IMR-90 (cell line): Measurements from ENCODE around the gene BMP5. TPM values are rescaled to one million over a fixed set of nuclear protein-coding genes. Genes with fewer than 3 reads are reported as not detected.

Source experiments
- ATAC-seq: fragments of 200-7000 bp; cut with Tn5 transposase; 2 replicates; pipeline ENCODE4 v1.9.1; 2020; ENCODE audit warnings: low read depth, mild to moderate bottlenecking, moderate library complexity
- BruUV-seq: library from RNA; stranded (reverse); fragments of 400-500 nt; replicated peaks from 2 replicates; lab custom pipeline; 2021; lab: Mats Ljungman, UMichigan
- CTCF ChIA-PET: fragments of 300-600 bp; formaldehyde crosslinking; extraction: SDS; loops from one replicate; lab custom pipeline; 2021; ENCODE audit warnings: antibody characterized with exemption; lab: Yijun Ruan, JAX
- POLR2A ChIA-PET: fragments of 300-600 bp; sonication (Branson Sonifier 250); formaldehyde crosslinking; loops from one replicate; lab custom pipeline; 2022; ENCODE audit warnings: antibody characterized with exemption; ENCODE audit not compliant: unreplicated experiment; lab: Charles Lee
- DNase-seq: peaks from one replicate; pipeline ENCODE4 v3.0.0; 2013
- H2AFZ ChIP-seq: replicated peaks from 2 replicates; pipeline ENCODE3; 2013; ENCODE audit warnings: low read length, mild to moderate bottlenecking; ENCODE audit not compliant: poor library complexity
- H2AK5ac ChIP-seq: 2 replicates; pipeline ENCODE4 v1.6.1; 2013; ENCODE audit warnings: low read depth, low read length, inconsistent platforms
- H2AK9ac ChIP-seq: replicated peaks from 2 replicates; pipeline ENCODE3; 2013; ENCODE audit warnings: mild to moderate bottlenecking, low read depth, low read length, moderate library complexity; ENCODE audit not compliant: poor library complexity
- H2BK120ac ChIP-seq: 2 replicates; pipeline ENCODE4 v1.6.1; 2013; ENCODE audit warnings: low read depth, low read length, inconsistent platforms
- H2BK15ac ChIP-seq: 3 replicates; pipeline ENCODE4 v1.6.1; 2013; ENCODE audit warnings: low read depth, low read length, inconsistent platforms
- H2BK20ac ChIP-seq: 2 replicates; pipeline ENCODE4 v1.6.1; 2013; ENCODE audit warnings: low read depth, mild to moderate bottlenecking, inconsistent platforms, low read length, moderate library complexity
- H2BK5ac ChIP-seq: 2 replicates; pipeline ENCODE4 v1.6.1; 2013; ENCODE audit warnings: mild to moderate bottlenecking, low read depth, low read length, inconsistent platforms; ENCODE audit not compliant: poor library complexity, severe bottlenecking
- H3K14ac ChIP-seq: replicated peaks from 2 replicates; pipeline ENCODE4 v1.6.1; 2013; ENCODE audit warnings: low read depth, low read length, inconsistent platforms
- H3K18ac ChIP-seq: 2 replicates; pipeline ENCODE4 v1.6.1; 2013; ENCODE audit warnings: low read depth, low read length, control low read depth
- H3K23ac ChIP-seq: 2 replicates; pipeline ENCODE4 v1.6.1; 2013; ENCODE audit warnings: low read depth, low read length, inconsistent platforms
- H3K27ac ChIP-seq: 2 replicates; pipeline ENCODE4 v1.5.1; 2013; ENCODE audit warnings: mild to moderate bottlenecking, control low read depth, low read length; ENCODE audit not compliant: insufficient read depth
- H3K27me3 ChIP-seq: 2 replicates; pipeline ENCODE4 v1.6.1; 2013; ENCODE audit warnings: low read length; ENCODE audit not compliant: control insufficient read depth, insufficient read depth
- H3K36me3 ChIP-seq: 2 replicates; pipeline ENCODE4 v1.6.1; 2013; ENCODE audit warnings: low read length, mixed read lengths; ENCODE audit not compliant: control insufficient read depth, insufficient read depth
- H3K4ac ChIP-seq: 2 replicates; pipeline ENCODE4 v1.6.1; 2013; ENCODE audit warnings: low read depth, low read length, inconsistent platforms
- H3K4me1 ChIP-seq: 2 replicates; pipeline ENCODE4 v1.6.1; 2013; ENCODE audit warnings: low read length, mixed read lengths; ENCODE audit not compliant: control insufficient read depth, insufficient read depth
- H3K4me2 ChIP-seq: 2 replicates; pipeline ENCODE4 v1.6.1; 2013; ENCODE audit warnings: low read depth, mild to moderate bottlenecking, control low read depth, low read length, moderate library complexity
- H3K4me3 ChIP-seq: 2 replicates; pipeline ENCODE4 v1.5.1; 2013; ENCODE audit warnings: low read depth, mild to moderate bottlenecking, control low read depth, low read length, moderate library complexity; ENCODE audit not compliant: insufficient read depth
- H3K56ac ChIP-seq: 2 replicates; pipeline ENCODE4 v1.6.1; 2013; ENCODE audit warnings: low read length, inconsistent platforms; ENCODE audit not compliant: insufficient read depth; ENCODE audit errors: extremely low read depth
- H3K79me1 ChIP-seq, 2 experiments: 2 replicates each; pipeline ENCODE4 v1.6.1; 2013; ENCODE audit warnings: low read length in 2 of 2, inconsistent platforms in 1 of 2, low read depth in 1 of 2
- H3K9ac ChIP-seq: 2 replicates; pipeline ENCODE4 v1.6.1; 2013; ENCODE audit warnings: low read depth, low read length, control low read depth
- H3K9me1 ChIP-seq: 2 replicates; pipeline ENCODE4 v1.6.1; 2013; ENCODE audit warnings: low read length, inconsistent platforms; ENCODE audit not compliant: insufficient read depth
- H3K9me3 ChIP-seq: 2 replicates; pipeline ENCODE4 v1.6.1; 2013; ENCODE audit warnings: low read length; ENCODE audit not compliant: control insufficient read depth, insufficient read depth
- H4K20me1 ChIP-seq: 2 replicates; pipeline ENCODE4 v1.6.1; 2013; ENCODE audit warnings: low read length, inconsistent platforms; ENCODE audit not compliant: insufficient read depth
- H4K5ac ChIP-seq: 2 replicates; pipeline ENCODE4 v1.6.1; 2013; ENCODE audit warnings: mild to moderate bottlenecking, low read depth, low read length, control low read depth
- H4K8ac ChIP-seq, 2 experiments: 2 replicates each; pipeline ENCODE4 v1.6.1; 2013; ENCODE audit warnings: low read depth in 2 of 2, low read length in 2 of 2, control low read depth in 1 of 2, inconsistent platforms in 1 of 2
- H4K91ac ChIP-seq: 2 replicates; pipeline ENCODE4 v1.6.1; 2013; ENCODE audit warnings: low read depth, low read length, inconsistent platforms; ENCODE audit not compliant: insufficient read depth
- BHLHE40 ChIP-seq: fragments of 150-350 bp; IDR thresholded peaks from 2 replicates; pipeline ENCODE4 v1.6.1; 2016; ENCODE audit warnings: mild to moderate bottlenecking, low read depth, low read length
- CEBPB ChIP-seq: IDR thresholded peaks from 2 replicates; pipeline ENCODE4 v1.6.1; 2012; ENCODE audit warnings: low read depth, low read length, improper control_type of control experiment
- FOS ChIP-seq: fragments of 150-350 bp; IDR thresholded peaks from 2 replicates; pipeline ENCODE4 v1.6.1; 2016; ENCODE audit warnings: low read depth, low read length
- MAZ ChIP-seq: IDR thresholded peaks from 2 replicates; pipeline ENCODE4 v1.6.1; 2012; ENCODE audit warnings: low read depth, mild to moderate bottlenecking, low read length, improper control_type of control experiment, moderate library complexity, borderline replicate concordance
- MXI1 ChIP-seq: IDR thresholded peaks from 2 replicates; pipeline ENCODE4 v1.6.1; 2012; ENCODE audit warnings: low read depth, mild to moderate bottlenecking, low read length, moderate library complexity, borderline replicate concordance
- NFE2L2 ChIP-seq: fragments of 150-350 bp; IDR thresholded peaks from 2 replicates; pipeline ENCODE4 v1.6.1; 2016; ENCODE audit warnings: low read depth, mild to moderate bottlenecking, low read length
- POLR2A ChIP-seq: IDR thresholded peaks from 2 replicates; pipeline ENCODE4 v1.6.1; 2012; ENCODE audit warnings: mild to moderate bottlenecking, low read depth, low read length
- RAD21 ChIP-seq: IDR thresholded peaks from 2 replicates; pipeline ENCODE4 v1.6.1; 2012; ENCODE audit warnings: low read length, improper control_type of control experiment
- RCOR1 ChIP-seq: IDR thresholded peaks from 2 replicates; pipeline ENCODE4 v1.6.1; 2012; ENCODE audit warnings: mild to moderate bottlenecking, low read length, improper control_type of control experiment; ENCODE audit not compliant: insufficient replicate concordance
- SMC3 ChIP-seq: fragments of 150-350 bp; IDR thresholded peaks from 2 replicates; pipeline ENCODE4 v1.6.1; 2016; ENCODE audit warnings: low read depth, mild to moderate bottlenecking, antibody characterized with exemption, low read length, moderate library complexity
- WGBS, 2 experiments: methylation state at CpG; one replicate each; pipeline versions ENCODE4 v1.1.5 to v1.1.7; 2013; ENCODE audit warnings: missing lambda C conversion rate in 2 of 2; ENCODE audit not compliant: insufficient read length in 1 of 2; ENCODE audit errors: extremely low coverage in 2 of 2; 5-methylcytosine and 5-hydroxymethylcytosine counted together
- dilution Hi-C: fragments of 300-500 bp; cut with HindIII; formaldehyde crosslinking; loops from one replicate; pipeline ENCODE4 v1.14.3; 2018; ENCODE audit warnings: low sequenced_read_pairs; ENCODE audit not compliant: unreplicated experiment
- in situ Hi-C: fragments of 300-500 bp; cut with MboI; formaldehyde crosslinking; loops from 3 replicates; pipeline ENCODE4 v1.14.3; 2019; ENCODE audit warnings: low sequenced_read_pairs, inconsistent platforms, mixed read lengths
- intact Hi-C: fragments of 100-400 bp; cut with micrococcal nuclease; formaldehyde crosslinking; loops from 2 replicates; pipeline ENCODE4 v1.10.0; 2022
- polyA plus RNA-seq, 3 experiments: library from polyadenylated mRNA; depleted of rRNA; stranded (reverse); fragments of >200 nt; gene quantifications; 2 replicates each; pipeline ENCODE4 v1.2.3, GENCODE V29; 2012; ENCODE audit warnings: low replicate concordance in 1 of 3
- total RNA-seq: library from RNA; depleted of rRNA; stranded (reverse); fragments of >200 nt; gene quantifications from 2 replicates; pipeline ENCODE4 v1.2.3, GENCODE V29; 2012
- TF ChIP-seq, protein P1 (sequence below): conservative IDR thresholded peaks from 2 replicates; pipeline ENCODE4 v1.5.1; 2012; ENCODE audit warnings: mild to moderate bottlenecking, low read depth, low read length, improper control_type of control experiment
- TF ChIP-seq, protein P2 (sequence below): fragments of 150-350 bp; IDR thresholded peaks from 2 replicates; pipeline ENCODE4 v1.6.1; 2017; ENCODE audit warnings: mild to moderate bottlenecking, antibody characterized with exemption, low read length, low read depth
- TF ChIP-seq, protein P3 (sequence below): fragments of 150-350 bp; IDR thresholded peaks from 2 replicates; pipeline ENCODE4 v1.6.1; 2016; ENCODE audit warnings: low read depth, mild to moderate bottlenecking, low read length, moderate library complexity, borderline replicate concordance

BMP5 gene
- total and polyA plus RNA-seq, 2 of the 4 experiments (the other 2 are of a cell fraction), result under 0.01 to 0.02 TPM

DNA sequence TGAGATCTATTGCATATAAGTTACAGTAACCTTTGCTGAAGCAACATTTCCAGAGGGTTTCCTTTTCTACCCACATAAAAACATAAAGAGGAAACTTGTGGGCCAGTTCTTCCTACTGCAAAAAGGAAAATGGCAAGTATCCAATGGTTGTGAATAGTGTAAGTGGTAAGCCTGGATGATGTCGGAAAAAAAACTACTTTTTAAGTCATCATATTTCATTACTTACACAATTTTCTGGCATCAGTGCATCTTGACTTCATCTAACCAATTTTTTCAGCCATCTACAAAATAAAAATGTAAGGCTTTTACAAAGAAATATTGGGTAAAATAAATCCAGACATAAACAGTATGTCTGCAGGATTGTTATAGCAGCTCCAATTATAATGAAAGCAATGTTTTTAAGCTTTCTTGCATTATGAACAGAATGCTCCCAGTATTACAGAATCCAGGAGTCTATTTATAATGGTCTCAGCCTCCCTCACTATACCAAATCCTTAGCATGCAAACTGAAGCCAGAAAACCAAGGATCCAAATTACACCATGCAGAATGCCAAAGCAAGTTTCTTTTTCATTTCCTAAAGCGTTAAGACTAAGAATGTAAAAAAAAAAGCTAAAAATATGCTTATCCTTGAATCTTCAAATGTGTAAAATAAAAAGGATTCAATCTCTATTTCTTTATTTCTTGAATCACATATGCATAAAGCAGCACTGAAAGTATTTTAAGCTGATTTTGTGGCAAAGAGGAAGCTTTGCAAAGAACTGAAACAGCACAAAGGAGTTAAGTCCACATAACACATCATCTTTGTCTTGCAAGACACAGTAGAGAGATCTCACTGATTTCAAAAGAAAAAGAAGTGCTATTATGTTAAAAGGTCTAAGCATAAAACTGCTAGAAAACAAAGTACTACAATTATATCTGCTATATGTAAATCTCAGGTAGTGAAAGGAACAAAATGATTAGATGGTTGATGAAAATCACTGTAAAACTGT is 169.6 kb downstream of the BMP5 start:
- no peaks in the 10 kb centered on the region for H3K79me1 ChIP-seq
- H3K9me3 ChIP-seq, result peaks cover 3% of the 10 kb centered on the region; the same call in 1 of the 2 replicates
- no peak overlapping the region for H3K4ac ChIP-seq
- DNase-seq (peak; percentile 7), ATAC-seq (no peak)
- H2AK9ac ChIP-seq, result no peak overlapping the region
- H3K4me2 ChIP-seq, result no peak overlapping the region
- intact Hi-C loops (no loop called here), in situ Hi-C loops (no loop called here), dilution Hi-C loops (no loop called here)
- H3K14ac ChIP-seq, result no peak overlapping the region
- H3K27ac ChIP-seq, result peak overlapping the region; percentile 33; the same call in 1 of the 2 replicates
- no peaks in the 10 kb centered on the region for H4K20me1 ChIP-seq
- H2AK5ac ChIP-seq, result no peak overlapping the region
- POLR2A ChIA-PET, result interaction anchor here (0.6 kb wide), 1 partner anchor 223 kb away, joined by 4 read pairs; no protein-coding TSS in a partner anchor
- H2BK20ac ChIP-seq, result peak overlapping the region; percentile 33; the same call in 1 of the 2 replicates
- H3K4me3 ChIP-seq, result no peak overlapping the region
- BruUV-seq, result no TSS peak
- peak overlapping the region; percentile 44; the same call in 1 of the 2 replicates for H2BK120ac ChIP-seq
- H2AFZ ChIP-seq, result no peak overlapping the region
- H4K8ac ChIP-seq, result no peak overlapping the region; a peak in 2 of 4 replicates
- no peak overlapping the region for H2BK5ac ChIP-seq
- no peak overlapping the region for H3K56ac ChIP-seq
- WGBS, 2 experiments, result no CpG with 5 or more reads among the region's 2 CpGs
- peak overlapping the region; percentile 88 for H4K5ac ChIP-seq
- H4K91ac ChIP-seq, result no peak overlapping the region
- no peak overlapping the region for H3K9ac ChIP-seq
- H3K4me1 ChIP-seq, result no peaks in the 10 kb centered on the region
- H3K36me3 ChIP-seq, result no peaks in the 10 kb centered on the region
- CTCF ChIA-PET, result interaction anchor here (0.6 kb wide), 1 partner anchor 141 kb away, joined by 3 read pairs; no protein-coding TSS in a partner anchor
- peak overlapping the region; percentile 78 for H3K18ac ChIP-seq
- no peak overlapping the region for H2BK15ac ChIP-seq
- no peaks in the 10 kb centered on the region for H3K9me1 ChIP-seq
- no peaks in the 10 kb centered on the region for H3K27me3 ChIP-seq
- no peak overlapping the region for H3K23ac ChIP-seq
- no peak for TF ChIP-seq MXI1
- TF ChIP-seq SMC3, result no peak
- no peak for TF ChIP-seq RCOR1
- TF ChIP-seq, protein P1, sequence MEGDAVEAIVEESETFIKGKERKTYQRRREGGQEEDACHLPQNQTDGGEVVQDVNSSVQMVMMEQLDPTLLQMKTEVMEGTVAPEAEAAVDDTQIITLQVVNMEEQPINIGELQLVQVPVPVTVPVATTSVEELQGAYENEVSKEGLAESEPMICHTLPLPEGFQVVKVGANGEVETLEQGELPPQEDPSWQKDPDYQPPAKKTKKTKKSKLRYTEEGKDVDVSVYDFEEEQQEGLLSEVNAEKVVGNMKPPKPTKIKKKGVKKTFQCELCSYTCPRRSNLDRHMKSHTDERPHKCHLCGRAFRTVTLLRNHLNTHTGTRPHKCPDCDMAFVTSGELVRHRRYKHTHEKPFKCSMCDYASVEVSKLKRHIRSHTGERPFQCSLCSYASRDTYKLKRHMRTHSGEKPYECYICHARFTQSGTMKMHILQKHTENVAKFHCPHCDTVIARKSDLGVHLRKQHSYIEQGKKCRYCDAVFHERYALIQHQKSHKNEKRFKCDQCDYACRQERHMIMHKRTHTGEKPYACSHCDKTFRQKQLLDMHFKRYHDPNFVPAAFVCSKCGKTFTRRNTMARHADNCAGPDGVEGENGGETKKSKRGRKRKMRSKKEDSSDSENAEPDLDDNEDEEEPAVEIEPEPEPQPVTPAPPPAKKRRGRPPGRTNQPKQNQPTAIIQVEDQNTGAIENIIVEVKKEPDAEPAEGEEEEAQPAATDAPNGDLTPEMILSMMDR, result no peak
- no peak for TF ChIP-seq FOS
- no peak for TF ChIP-seq CEBPB
- TF ChIP-seq, protein P2, sequence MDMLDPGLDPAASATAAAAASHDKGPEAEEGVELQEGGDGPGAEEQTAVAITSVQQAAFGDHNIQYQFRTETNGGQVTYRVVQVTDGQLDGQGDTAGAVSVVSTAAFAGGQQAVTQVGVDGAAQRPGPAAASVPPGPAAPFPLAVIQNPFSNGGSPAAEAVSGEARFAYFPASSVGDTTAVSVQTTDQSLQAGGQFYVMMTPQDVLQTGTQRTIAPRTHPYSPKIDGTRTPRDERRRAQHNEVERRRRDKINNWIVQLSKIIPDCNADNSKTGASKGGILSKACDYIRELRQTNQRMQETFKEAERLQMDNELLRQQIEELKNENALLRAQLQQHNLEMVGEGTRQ, result no peak
- TF ChIP-seq, protein P3, sequence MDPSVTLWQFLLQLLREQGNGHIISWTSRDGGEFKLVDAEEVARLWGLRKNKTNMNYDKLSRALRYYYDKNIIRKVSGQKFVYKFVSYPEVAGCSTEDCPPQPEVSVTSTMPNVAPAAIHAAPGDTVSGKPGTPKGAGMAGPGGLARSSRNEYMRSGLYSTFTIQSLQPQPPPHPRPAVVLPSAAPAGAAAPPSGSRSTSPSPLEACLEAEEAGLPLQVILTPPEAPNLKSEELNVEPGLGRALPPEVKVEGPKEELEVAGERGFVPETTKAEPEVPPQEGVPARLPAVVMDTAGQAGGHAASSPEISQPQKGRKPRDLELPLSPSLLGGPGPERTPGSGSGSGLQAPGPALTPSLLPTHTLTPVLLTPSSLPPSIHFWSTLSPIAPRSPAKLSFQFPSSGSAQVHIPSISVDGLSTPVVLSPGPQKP, result no peak
- no peak for TF ChIP-seq BHLHE40
- TF ChIP-seq POLR2A, result no peak
- TF ChIP-seq NFE2L2, result no peak
- TF ChIP-seq MAZ, result no peak
- no peak for TF ChIP-seq RAD21
